Right atrium auricular region (tissue), 2 donors: ENCODE measurements around the gene SKAP1. TPM values are rescaled to one million over a fixed set of nuclear protein-coding genes. Genes with fewer than 3 reads are reported as not detected.

ENCODE experiments used
- DNase-seq: peaks from one replicate; pipeline ENCODE4 v3.0.0-alpha.2; 2019; ENCODE audit warnings: low spot score
- H3K27ac ChIP-seq, 2 donors: fragments of 200-600 bp; sonication (generic); 1 replicate in 1 of 2; 2 replicates in 1 of 2; pipeline ENCODE4 v1.5.1; 2016 to 2019
- H3K27me3 ChIP-seq, 2 donors: fragments of 200-600 bp; sonication (generic); one replicate each; pipeline versions ENCODE4 v1.5.1 to v1.6.0; 2017 to 2019
- H3K36me3 ChIP-seq: fragments of 200-600 bp; sonication (generic); one replicate; pipeline ENCODE4 v1.5.1; 2016
- H3K4me1 ChIP-seq, 2 donors: fragments of 200-600 bp; sonication (generic); one replicate each; pipeline versions ENCODE4 v1.5.1 to v1.6.0; 2017 to 2019
- H3K4me3 ChIP-seq, 2 donors: fragments of 200-600 bp; sonication (generic); 1 replicate in 1 of 2; 2 replicates in 1 of 2; pipeline ENCODE4 v1.5.1; 2017 to 2019; ENCODE audit warnings: mild to moderate bottlenecking in 1 of 2, moderate library complexity in 1 of 2
- H3K9me3 ChIP-seq, 2 donors: fragments of 200-600 bp; sonication (generic); one replicate each; pipeline ENCODE4 v1.5.1; 2019
- total RNA-seq, 2 donors: library from RNA; depleted of rRNA; stranded (reverse); fragments of >200 nt; gene quantifications; one replicate each; pipeline ENCODE4 v1.1.0, GENCODE V29; 2016
- TF ChIP-seq, protein P1 (sequence below), 2 donors: fragments of 200-600 bp; sonication (generic); IDR thresholded peaks; one replicate each; pipeline ENCODE4 v1.5.1; 2019; ENCODE audit warnings: antibody characterized with exemption in 2 of 2

The SKAP1 gene
- total RNA-seq, 2 donors from 2014 or later: not detected

DNA sequence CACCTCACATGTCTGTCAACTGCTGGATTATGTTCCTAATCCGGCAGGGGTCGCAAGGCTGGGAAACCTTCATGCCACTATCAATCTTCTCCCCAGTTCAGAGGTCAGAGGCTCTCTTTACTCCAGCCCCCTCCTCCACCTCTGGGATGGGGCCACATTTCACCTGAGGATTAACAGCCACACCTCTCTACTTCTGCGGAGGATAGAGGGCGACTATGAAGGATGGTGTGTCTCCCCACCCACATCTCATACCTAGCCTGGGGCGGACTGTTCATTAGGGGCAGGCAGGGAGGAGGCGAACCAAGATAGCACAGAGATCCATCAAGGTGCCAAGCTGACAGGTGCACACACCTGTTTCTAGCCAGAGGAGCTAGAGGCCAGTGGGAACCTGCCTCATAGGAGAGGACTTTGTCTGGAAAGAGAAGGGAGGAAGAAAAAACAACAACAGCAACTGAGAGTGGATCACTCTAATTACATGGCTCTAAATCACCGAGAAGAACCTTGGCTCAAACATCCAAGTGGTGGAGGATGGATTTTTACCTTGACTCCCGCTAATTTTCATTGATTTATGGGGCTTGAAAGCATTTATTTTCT lies 41.9 kb upstream of the SKAP1 start:
- Histone ChIP-seq H3K36me3 (no peaks in the 10 kb centered on the region), H3K4me1 (no peaks in the 10 kb centered on the region), H3K9me3 (no peaks in the 10 kb centered on the region), H3K27me3 (no peaks in the 10 kb centered on the region), H3K4me3 (no peak overlapping the region), H3K27ac (no peak overlapping the region)
- TF ChIP-seq, protein P1, sequence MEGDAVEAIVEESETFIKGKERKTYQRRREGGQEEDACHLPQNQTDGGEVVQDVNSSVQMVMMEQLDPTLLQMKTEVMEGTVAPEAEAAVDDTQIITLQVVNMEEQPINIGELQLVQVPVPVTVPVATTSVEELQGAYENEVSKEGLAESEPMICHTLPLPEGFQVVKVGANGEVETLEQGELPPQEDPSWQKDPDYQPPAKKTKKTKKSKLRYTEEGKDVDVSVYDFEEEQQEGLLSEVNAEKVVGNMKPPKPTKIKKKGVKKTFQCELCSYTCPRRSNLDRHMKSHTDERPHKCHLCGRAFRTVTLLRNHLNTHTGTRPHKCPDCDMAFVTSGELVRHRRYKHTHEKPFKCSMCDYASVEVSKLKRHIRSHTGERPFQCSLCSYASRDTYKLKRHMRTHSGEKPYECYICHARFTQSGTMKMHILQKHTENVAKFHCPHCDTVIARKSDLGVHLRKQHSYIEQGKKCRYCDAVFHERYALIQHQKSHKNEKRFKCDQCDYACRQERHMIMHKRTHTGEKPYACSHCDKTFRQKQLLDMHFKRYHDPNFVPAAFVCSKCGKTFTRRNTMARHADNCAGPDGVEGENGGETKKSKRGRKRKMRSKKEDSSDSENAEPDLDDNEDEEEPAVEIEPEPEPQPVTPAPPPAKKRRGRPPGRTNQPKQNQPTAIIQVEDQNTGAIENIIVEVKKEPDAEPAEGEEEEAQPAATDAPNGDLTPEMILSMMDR (IDR thresholded peaks at IDR 0.05): no peak
- DNase-seq: no peak

DNA sequence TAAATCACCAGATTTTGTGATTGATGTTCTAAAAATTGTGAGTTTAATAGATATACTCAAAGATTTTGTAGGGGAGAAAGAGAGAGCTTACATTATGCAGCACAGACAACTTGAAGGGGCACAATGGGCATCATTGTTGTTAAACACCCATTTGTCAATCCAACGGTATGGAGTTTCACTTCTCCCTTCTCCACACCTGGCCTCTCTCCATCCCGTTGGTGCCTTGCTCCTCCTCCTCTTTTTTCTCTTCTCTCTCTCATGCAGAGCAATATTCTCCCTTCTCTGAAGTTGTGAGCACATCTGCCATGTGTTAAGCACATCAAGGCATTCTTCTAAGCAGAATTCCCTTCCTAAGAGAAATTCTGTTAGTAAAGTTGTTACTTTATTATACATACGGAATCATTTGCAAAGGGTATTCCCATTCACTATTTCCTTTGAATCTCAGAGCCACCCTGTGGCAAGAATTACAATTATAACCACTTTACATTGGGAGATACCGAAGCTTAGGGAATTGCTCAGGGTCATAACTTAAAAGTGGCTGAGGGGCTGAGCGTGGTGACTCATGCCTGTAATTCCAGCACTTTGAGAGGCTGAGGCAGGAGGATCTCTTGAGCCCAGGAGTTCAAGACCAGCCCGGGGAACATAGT lies 40.5 kb upstream of the SKAP1 start:
- Histone ChIP-seq H3K4me3 (no peak overlapping the region), H3K27me3 (no peaks in the 10 kb centered on the region), H3K36me3 (no peaks in the 10 kb centered on the region), H3K27ac (no peak overlapping the region), H3K9me3 (no peaks in the 10 kb centered on the region), H3K4me1 (no peaks in the 10 kb centered on the region)
- DNase-seq: no peak
- TF ChIP-seq, protein P1 (IDR thresholded peaks at IDR 0.05): no peak

DNA sequence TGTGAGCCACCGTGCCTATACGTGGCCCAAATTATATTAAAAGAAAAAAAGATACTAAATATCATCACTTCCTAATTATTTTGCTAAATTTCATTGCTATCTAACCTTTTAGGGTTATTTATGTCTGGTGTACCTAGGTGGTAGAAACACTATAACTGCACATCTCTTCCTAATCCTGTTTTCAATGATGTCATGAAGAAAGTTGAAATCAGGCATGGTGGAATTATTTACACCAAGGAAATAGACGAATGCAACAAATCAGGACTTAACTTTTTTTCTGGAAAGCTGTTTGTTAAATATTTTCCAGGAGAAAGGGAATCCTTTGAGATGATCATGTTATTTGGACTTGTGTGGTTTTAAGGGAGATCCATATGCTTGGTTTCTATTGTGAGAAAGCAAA lies 39.2 kb upstream of the SKAP1 start:
- H3K27me3 ChIP-seq: no peaks in the 10 kb centered on the region
- TF ChIP-seq, protein P1 (IDR thresholded peaks at IDR 0.05): no peak

GRCh38 chr17:48468299-48468698 lies 38.3 kb upstream of the SKAP1 start:
- TF ChIP-seq, protein P1 (IDR thresholded peaks at IDR 0.05): no peak
- Histone ChIP-seq H3K27me3 (no peaks in the 10 kb centered on the region), H3K4me1 (no peaks in the 10 kb centered on the region), H3K9me3 (no peaks in the 10 kb centered on the region), H3K4me3 (no peak overlapping the region), H3K27ac (no peak overlapping the region), H3K36me3 (no peaks in the 10 kb centered on the region)
- DNase-seq: no peak

More for the DNA sequence above, 39.2 kb upstream of the SKAP1 start:
- Histone ChIP-seq H3K9me3 (no peaks in the 10 kb centered on the region), H3K4me3 (no peak overlapping the region), H3K4me1 (no peaks in the 10 kb centered on the region), H3K36me3 (no peaks in the 10 kb centered on the region), H3K27ac (no peak overlapping the region)
- no peak for DNase-seq

DNA sequence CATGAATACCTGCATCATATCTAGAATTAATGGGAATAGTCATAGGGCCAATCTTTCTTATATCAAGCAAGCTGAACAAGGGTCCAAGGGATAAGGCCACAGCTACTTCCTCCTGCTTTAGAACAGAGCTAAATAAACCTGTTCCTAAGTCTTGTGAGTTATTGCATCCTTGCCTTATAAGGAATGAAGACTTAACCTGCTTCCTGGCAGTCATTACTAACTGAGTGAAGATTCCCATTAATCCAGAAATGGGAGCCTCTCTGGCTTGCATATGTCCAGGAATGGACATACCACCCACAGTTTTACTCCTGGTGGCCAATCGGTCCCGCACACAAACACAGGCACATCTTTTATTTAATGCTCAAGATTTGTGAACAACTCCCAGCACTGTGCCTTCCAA lies 35.9 kb upstream of the SKAP1 start:
- no peaks in the 10 kb centered on the region for H3K36me3 ChIP-seq
- H3K27me3 ChIP-seq: no peaks in the 10 kb centered on the region

More for the DNA sequence above, 35.9 kb upstream of the SKAP1 start:
- TF ChIP-seq, protein P1 (IDR thresholded peaks at IDR 0.05): no peak
- Histone ChIP-seq H3K9me3 (no peaks in the 10 kb centered on the region), H3K27ac (no peak overlapping the region), H3K4me3 (no peak overlapping the region), H3K4me1 (no peaks in the 10 kb centered on the region)
- no peak for DNase-seq
